Measurements from ENCODE around the gene NFRKB. TPM values are rescaled to one million over a fixed set of nuclear protein-coding genes. Genes with fewer than 3 reads are reported as not detected.
A peak's percentile ranks its signal among the peaks of the same experiment; 100 is the strongest.

Gene NFRKB
- total RNA-seq, 1 experiment from 2014 or later, result 21.5 TPM

GRCh38 chr11:129846508-129847335, 48.7 kb downstream of the NFRKB start:
- peak; percentile 91 for DNase-seq (ENCODE audit: low read depth)

Other genes starting within 250 kb of the NFRKB start
- gene TMEM45B, start 79.7 kb downstream of the NFRKB start, total RNA-seq (2014; rRNA removed; shearing (Covaris generic)), result not detected in 2 replicates
- gene PRDM10, start 107.3 kb upstream of the NFRKB start, total RNA-seq (2014; rRNA removed; shearing (Covaris generic)), result 4.4 and 5.4 TPM in 2 replicates
- gene APLP2, start 174.3 kb upstream of the NFRKB start, total RNA-seq (2014; rRNA removed; shearing (Covaris generic)), result 94.6 and 103 TPM in 2 replicates